ENCODE results near the gene MRPL50. TPM values are rescaled to one million over a fixed set of nuclear protein-coding genes. Genes with fewer than 3 reads are reported as not detected.
"Not testable (repeated sequence)": the region's sequence is repeated elsewhere in the genome, so short reads cannot be mapped to it uniquely, and the experiment has no call there.

MRPL50 gene
- total RNA-seq, 2 donors from 2014 or later = 9.5 to 10.1 TPM

DNA sequence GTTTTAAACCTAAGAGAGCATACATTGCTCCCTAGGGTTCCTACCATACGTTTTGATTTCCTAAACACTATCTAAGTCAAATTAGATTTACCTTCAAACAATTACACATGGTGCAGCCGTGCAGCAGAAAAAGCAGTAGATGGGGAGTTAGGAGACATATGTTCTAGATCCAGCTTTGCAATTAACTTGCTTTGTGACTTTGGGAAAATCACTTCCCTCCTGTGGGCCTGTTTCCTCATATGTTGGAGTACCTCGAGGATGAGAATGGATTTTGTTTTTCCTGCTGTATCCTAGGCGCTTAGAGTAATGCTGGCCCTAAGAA is 711 bp downstream of the MRPL50 start:
- H3K27ac ChIP-seq = peak overlapping the region; percentile 73
- H3K9me3 ChIP-seq = no peaks in the 10 kb centered on the region
- no peaks in the 10 kb centered on the region for H3K27me3 ChIP-seq
- peak overlapping the region in 1 of 2 donors; percentile 69 for H3K9ac ChIP-seq (ENCODE audit: low read depth in 2 of 2, low read length in 2 of 2)
- TF ChIP-seq, protein P1, sequence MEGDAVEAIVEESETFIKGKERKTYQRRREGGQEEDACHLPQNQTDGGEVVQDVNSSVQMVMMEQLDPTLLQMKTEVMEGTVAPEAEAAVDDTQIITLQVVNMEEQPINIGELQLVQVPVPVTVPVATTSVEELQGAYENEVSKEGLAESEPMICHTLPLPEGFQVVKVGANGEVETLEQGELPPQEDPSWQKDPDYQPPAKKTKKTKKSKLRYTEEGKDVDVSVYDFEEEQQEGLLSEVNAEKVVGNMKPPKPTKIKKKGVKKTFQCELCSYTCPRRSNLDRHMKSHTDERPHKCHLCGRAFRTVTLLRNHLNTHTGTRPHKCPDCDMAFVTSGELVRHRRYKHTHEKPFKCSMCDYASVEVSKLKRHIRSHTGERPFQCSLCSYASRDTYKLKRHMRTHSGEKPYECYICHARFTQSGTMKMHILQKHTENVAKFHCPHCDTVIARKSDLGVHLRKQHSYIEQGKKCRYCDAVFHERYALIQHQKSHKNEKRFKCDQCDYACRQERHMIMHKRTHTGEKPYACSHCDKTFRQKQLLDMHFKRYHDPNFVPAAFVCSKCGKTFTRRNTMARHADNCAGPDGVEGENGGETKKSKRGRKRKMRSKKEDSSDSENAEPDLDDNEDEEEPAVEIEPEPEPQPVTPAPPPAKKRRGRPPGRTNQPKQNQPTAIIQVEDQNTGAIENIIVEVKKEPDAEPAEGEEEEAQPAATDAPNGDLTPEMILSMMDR (IDR thresholded peaks at IDR 0.05) = no peak
- DNase-seq = no peak
- H3K36me3 ChIP-seq = peaks cover 15% of the 10 kb centered on the region
- intact Hi-C loops (cut with DNase I) = loop anchor here (10.0 kb wide), 1 partner anchor 683 kb away; no protein-coding TSS in a partner anchor
- no peaks in the 10 kb centered on the region for H3K4me1 ChIP-seq
- peak overlapping the region; percentile 66 for H3K4me3 ChIP-seq

DNA sequence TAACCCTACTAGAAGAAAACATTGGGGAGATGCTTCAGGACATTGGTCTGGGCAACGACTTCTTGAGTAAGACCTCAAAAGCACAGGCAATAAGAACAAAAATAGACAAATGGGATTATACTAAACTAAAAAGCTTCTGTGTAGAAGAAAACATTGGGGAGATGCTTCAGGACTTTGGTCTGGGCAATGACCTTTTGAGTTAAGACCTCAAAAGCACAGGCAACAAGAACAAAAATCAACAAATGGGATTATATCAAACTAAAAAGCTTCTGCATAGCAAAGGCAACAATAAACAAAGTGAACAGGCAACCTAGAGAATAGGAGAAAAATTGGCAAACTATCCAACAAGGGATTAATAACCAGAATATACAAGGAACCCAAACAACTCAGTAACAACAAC is 3.7 kb downstream of the MRPL50 start:
- Histone ChIP-seq H3K9ac (ENCODE audit: low read depth in 2 of 2, low read length in 2 of 2) (no peak overlapping the region), H3K36me3 (no peaks in the 10 kb centered on the region), H3K4me3 (no peak overlapping the region), H3K27ac (no peak overlapping the region), H3K4me1 (no peaks in the 10 kb centered on the region), H3K9me3 (no peaks in the 10 kb centered on the region), H3K27me3 (no peaks in the 10 kb centered on the region)
- no peak for DNase-seq
- intact Hi-C loops (cut with DNase I) = loop anchor here (10.0 kb wide), 1 partner anchor 680 kb away; no protein-coding TSS in a partner anchor
- TF ChIP-seq, protein P1 (IDR thresholded peaks at IDR 0.05) = no peak

DNA sequence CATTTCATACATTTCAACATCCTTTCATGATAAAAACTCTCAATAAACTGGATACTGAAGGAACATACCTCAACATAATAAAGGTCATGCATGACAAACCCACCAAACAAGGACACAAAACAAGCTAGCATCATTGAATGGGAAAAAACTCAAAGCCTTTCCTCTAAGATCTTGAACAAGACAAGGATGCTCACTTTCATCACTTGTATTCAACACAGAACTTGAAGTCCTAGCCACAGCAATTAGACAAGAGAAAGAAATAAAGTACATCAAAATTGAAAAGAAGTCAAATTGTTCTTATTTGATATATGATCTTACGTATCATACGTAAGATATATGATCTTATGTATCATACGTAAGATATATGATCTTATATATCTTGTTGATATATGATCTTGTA is 5.3 kb downstream of the MRPL50 start:
- Histone ChIP-seq H3K27me3 (no peaks in the 10 kb centered on the region), H3K36me3 (no peaks in the 10 kb centered on the region), H3K4me1 (no peaks in the 10 kb centered on the region), H3K27ac (no peak overlapping the region), H3K9me3 (no peaks in the 10 kb centered on the region), H3K9ac (ENCODE audit: low read depth in 2 of 2, low read length in 2 of 2) (no peak overlapping the region), H3K4me3 (no peak overlapping the region)
- intact Hi-C loops (cut with DNase I) = loop anchor here (10.0 kb wide), 1 partner anchor 678 kb away; no protein-coding TSS in a partner anchor
- no peak for DNase-seq
- TF ChIP-seq, protein P1 (IDR thresholded peaks at IDR 0.05) = no peak

DNA sequence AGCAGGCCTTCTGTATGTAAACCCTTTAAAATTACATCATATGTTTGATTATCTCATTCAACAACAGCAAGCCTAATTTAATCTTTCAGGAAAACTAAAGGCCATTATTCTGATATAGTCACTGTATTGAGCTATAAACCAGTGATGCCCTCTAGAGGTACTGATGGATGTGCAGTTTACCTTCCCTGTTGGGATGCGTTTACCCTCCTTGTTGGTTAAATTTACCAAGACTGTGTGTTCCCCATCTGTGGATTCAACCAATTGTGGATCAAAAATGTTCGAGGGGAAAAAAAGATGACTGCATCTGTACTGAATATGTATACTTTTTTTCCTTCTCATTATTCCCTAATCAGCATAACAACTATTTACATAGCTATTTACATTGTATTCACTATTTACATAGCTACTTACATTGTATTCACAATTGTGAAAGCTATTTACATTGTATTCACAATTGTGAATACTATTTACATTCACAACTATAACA is 9.9 kb downstream of the MRPL50 start:
- DNase-seq = no peak
- no peaks in the 10 kb centered on the region for H3K36me3 ChIP-seq
- no peaks in the 10 kb centered on the region for H3K4me1 ChIP-seq
- TF ChIP-seq, protein P1 (IDR thresholded peaks at IDR 0.05) = no peak
- H3K4me3 ChIP-seq = no peak overlapping the region
- H3K27me3 ChIP-seq = no peaks in the 10 kb centered on the region
- no peaks in the 10 kb centered on the region for H3K9me3 ChIP-seq
- H3K27ac ChIP-seq = no peak overlapping the region
- H3K9ac ChIP-seq (ENCODE audit: low read depth in 2 of 2, low read length in 2 of 2) = no peak overlapping the region
- intact Hi-C loops (cut with DNase I) = loop anchor here (5.0 kb wide), 2 partner anchors 76 to 271 kb away; no protein-coding TSS in a partner anchor

DNA sequence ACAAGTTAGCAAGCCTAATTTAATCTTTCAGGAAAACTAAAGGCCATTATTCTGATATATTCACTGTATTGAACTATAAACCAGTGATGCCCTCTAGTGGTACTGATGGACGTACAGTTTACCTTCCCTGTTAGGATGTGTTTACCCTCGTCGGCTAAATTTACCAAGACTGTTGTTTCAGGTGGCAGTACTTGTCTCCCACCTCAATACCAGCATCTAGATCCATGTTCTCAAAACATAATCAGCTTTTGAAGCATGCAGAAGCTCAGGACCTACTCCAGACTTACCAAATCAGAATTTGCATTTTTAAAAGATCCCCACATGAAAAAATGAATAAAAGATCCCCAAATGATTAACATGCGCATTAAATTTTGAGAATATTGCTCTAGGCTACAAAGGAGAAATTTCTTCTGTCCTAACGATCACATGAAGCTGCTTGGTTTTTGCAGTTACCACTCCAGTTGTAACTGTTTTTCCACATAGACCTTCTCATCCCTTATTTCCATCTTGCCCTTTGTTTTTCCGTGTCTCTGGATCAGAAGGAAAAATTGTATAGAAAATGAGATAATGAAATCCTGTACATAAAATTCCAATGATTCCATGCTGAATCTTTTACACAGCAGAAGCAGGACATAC is 10.4 kb downstream of the MRPL50 start:
- Histone ChIP-seq H3K27me3 (no peaks in the 10 kb centered on the region), H3K4me1 (no peaks in the 10 kb centered on the region), H3K9me3 (no peaks in the 10 kb centered on the region), H3K36me3 (no peaks in the 10 kb centered on the region), H3K4me3 (no peak overlapping the region), H3K27ac (no peak overlapping the region), H3K9ac (ENCODE audit: low read depth in 2 of 2, low read length in 2 of 2) (no peak overlapping the region)
- TF ChIP-seq, protein P1 (IDR thresholded peaks at IDR 0.05) = peak; percentile 38
- intact Hi-C loops (cut with DNase I) = loop anchor here (5.0 kb wide), 2 partner anchors 76 to 271 kb away; no protein-coding TSS in a partner anchor
- peak; percentile 26 for DNase-seq

DNA sequence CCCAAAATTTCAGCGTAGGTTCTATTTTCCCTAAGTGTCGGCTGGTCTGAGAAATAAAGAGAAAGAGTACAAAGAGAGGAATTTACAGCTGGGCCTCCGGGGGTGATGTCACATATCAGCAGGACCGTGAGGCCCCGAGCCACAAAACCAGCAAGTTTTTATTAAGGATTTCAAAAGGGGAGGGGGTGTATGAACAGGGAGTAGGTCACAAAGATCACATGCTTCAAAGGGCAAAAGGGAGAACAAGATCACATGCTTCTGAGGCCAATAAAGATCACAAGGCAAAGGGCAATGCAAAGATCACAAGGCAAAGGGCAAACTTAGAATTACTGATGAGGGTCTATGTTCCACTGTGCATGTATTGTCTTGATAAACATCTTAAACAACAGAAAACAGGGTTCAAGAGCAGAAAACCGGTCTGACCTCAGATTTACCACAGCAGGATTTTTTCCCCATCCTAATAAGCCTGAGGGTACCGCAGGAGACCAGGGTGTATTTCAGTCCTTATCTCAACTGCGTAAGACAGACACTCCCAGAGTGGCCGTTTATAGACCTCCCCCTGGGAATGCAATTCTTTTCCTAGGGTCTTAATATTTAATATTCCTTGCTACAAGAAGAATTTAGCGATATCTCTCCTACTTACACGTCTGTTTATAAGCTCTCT is 13.4 kb downstream of the MRPL50 start, which contains the start of gene BAAT:
TSS of gene BAAT (minus strand) at position 134 of the 664 bp plus-strand sequence. CDS start 13,602 bp downstream, outside the sequence.
- H3K4me3 ChIP-seq; H3K27ac ChIP-seq; H3K27me3 ChIP-seq; H3K9me3 ChIP-seq; H3K4me1 ChIP-seq; H3K36me3 ChIP-seq; DNase-seq; H3K9ac ChIP-seq (ENCODE audit: low read depth in 2 of 2, low read length in 2 of 2): not testable (repeated sequence)
- intact Hi-C loops (cut with DNase I) = loop anchor here (5.0 kb wide), 2 partner anchors 73 to 268 kb away; no protein-coding TSS in a partner anchor
